GM12891 (cell line): ENCODE data around the gene SENP8.
A peak's percentile ranks its signal among the peaks of the same experiment; 100 is the strongest.

Experiments
- DNase-seq: peaks from one replicate; pipeline ENCODE4 v3.0.0; 2011; ENCODE audit warnings: low spot score; ENCODE audit not compliant: insufficient read length
- FAIRE-seq: peaks from 2 replicates; lab custom pipeline; 2011; peaks lifted over from hg19 to GRCh38; lab: Jason Lieb, UNC
- PAX5 ChIP-seq: IDR thresholded peaks from 2 replicates; pipeline ENCODE4 v1.6.1; 2011; ENCODE audit warnings: low read length, moderate library complexity, mild to moderate bottlenecking; ENCODE audit not compliant: insufficient read depth, severe bottlenecking
- POLR2A ChIP-seq: IDR thresholded peaks from 2 replicates; pipeline ENCODE4 v1.6.1; 2011; ENCODE audit warnings: low read depth, low read length, control low read depth
- POLR2AphosphoS5 ChIP-seq: IDR thresholded peaks from 2 replicates; pipeline ENCODE4 v1.6.1; 2011; ENCODE audit warnings: low read depth, low read length, control low read depth
- POU2F2 ChIP-seq: IDR thresholded peaks from 2 replicates; pipeline ENCODE4 v1.6.1; 2011; ENCODE audit warnings: low read depth, mild to moderate bottlenecking, control low read depth, low read length, moderate library complexity
- SPI1 ChIP-seq: IDR thresholded peaks from 2 replicates; pipeline ENCODE4 v1.6.1; 2011; ENCODE audit warnings: low read depth, low read length, control low read depth
- TAF1 ChIP-seq: IDR thresholded peaks from 2 replicates; pipeline ENCODE4 v1.6.1; 2011; ENCODE audit warnings: low read depth, low read length, control low read depth

Gene SENP8

DNA sequence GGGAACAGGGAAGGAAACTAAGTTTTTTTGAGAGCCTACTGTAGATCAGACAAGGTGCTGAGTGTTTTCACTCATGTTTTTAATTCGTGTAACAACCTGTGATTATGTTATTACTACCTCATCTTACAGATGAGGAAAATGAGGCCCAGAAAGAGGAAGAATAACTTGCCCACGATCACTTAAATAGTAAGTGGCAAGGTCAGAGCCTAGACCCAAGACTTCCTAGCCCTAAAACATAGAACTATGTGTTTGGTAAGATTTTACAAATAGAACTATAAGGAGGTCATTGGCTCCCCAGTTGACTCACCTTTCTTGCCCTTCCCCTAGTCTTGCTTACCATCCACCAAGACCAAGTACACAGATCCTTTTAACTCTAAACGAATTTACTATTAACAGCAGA lies 13.7 kb downstream of the SENP8 start:
- DNase-seq (no peak), FAIRE-seq (peak; percentile 35)
- TF ChIP-seq PAX5 = no peak
- no peak for TF ChIP-seq POU2F2
- TF ChIP-seq POLR2A = no peak
- no peak for TF ChIP-seq POLR2AphosphoS5
- no peak for TF ChIP-seq TAF1
- TF ChIP-seq SPI1 = no peak

- no peak for TF ChIP-seq PAX5
- no peak for TF ChIP-seq POLR2A
- no peak for TF ChIP-seq POLR2AphosphoS5
- TF ChIP-seq TAF1 = no peak
- no peak for TF ChIP-seq SPI1
- DNase-seq (no peak), FAIRE-seq (no peak)
These were observed 15.0 kb downstream of the SENP8 start for GRCh38 chr15:72133211-72133610.

- TF ChIP-seq PAX5 = no peak
- TF ChIP-seq POU2F2 = no peak
- TF ChIP-seq SPI1 = no peak
- TF ChIP-seq POLR2AphosphoS5 = no peak
- no peak for TF ChIP-seq TAF1
- TF ChIP-seq POLR2A = no peak
- DNase-seq (no peak), FAIRE-seq (no peak)
These were observed 17.5 kb downstream of the SENP8 start for GRCh38 chr15:72135719-72136118.

DNA sequence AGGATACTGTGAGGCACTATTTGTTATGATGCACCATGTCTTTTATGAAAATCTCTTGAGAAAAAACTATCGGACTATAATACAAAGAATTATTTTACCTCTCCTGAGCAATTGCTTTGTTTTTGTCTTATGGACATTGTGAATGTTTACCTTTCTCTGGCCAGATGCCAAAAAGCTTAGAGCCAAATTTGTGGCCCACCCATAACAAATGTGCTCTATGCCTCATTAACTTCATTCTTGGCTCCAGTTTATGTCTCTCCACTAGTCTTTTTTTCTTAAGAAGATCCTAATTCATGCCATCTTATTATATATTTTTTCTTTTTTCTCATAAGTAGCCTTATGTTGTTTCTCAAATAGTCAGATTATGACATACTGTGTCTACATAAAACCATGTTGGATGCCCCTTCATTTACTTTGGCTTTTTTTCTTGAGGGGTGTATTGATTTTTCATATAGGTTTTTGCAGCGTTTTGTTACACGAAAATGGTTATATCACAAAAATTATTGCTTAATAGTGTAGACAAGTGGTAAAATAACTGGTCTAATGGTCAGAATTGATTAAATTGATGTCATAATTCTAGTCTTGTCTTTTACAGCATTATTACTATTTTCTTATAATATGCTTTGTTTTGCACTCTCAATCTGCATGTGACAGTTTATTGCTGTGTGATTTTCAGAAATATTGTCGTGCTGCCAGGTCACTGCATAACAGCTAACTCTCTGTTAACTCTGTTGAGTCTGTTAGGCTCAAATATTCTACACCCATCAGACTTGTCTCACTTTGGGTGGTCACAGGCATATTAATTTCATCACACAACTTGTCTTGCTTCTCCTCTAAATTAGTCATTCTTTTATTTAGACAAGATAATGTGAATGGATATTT lies 18.2 kb downstream of the SENP8 start:
- DNase-seq = no peak
- TF ChIP-seq SPI1 (no peak), PAX5 (no peak), POLR2AphosphoS5 (no peak), TAF1 (no peak), POLR2A (no peak), POU2F2 (no peak)
- no peak for FAIRE-seq

- TF ChIP-seq SPI1 (no peak), TAF1 (no peak), POU2F2 (no peak), POLR2A (no peak), POLR2AphosphoS5 (no peak), PAX5 (no peak)
- FAIRE-seq (peak; percentile 68), DNase-seq (no peak)
These were observed 21.5 kb downstream of the SENP8 start for GRCh38 chr15:72139667-72140066.

DNA sequence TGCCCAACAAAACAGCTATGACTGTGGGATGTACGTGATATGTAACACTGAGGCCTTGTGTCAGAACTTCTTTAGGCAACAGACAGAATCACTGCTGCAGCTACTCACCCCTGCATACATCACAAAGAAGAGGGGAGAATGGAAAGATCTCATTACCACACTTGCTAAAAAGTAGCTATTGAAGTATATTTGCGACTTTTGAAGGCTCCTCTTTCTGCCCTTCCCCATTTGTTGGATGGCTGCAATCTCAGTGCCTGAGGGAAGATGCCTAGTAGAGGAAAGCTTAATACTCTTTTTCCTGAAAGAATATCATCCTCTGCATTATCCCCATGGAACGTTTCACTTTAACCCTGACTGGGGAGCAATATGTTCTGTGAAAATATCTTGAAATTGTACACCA lies 21.9 kb downstream of the SENP8 start:
- TF ChIP-seq POLR2A = no peak
- TF ChIP-seq POLR2AphosphoS5 = no peak
- TF ChIP-seq SPI1 = no peak
- no peak for TF ChIP-seq PAX5
- no peak for TF ChIP-seq TAF1
- no peak for TF ChIP-seq POU2F2
- no peak for FAIRE-seq

DNA sequence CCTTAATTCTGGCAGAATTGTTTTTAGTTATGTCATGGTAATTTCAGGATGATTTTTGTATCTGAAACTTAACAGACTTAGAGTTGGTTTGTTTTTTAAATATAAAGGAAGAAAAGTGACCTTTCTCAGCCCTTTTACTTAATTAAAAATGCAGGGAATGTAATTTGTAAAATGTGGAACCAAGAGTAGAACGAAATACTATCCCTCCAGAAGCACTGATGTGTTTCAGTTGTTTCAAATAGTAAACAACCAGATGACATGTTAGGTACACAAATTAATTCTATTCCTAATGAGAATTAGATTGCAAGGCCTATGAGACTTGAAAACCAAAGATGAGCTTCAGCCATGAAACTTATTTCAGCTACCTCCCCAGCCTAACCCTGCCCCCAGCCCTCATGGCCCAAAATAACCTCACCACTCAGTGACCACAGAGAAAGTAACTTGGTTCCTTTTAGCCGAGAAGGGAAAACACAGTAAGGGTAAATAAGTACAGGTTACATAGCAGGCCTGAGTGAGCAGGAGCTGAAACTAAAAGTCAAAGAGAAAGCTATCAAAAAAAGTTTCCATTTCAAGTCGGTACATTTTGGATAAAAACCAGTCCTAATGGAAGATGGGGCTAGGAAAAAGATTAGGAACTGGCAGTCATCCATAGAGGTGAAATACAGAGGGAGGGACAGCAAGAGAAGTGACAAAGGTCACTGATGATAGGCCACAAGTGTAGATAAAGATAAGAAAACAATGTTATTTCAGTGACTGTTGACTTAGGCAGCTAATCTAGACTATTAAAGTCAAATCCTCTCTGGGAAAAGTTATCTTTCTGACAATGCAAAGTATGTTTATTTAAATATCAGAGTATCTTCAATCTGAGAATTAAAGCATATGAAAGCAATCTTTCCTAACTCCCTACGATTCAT lies 23.2 kb downstream of the SENP8 start:
- TF ChIP-seq SPI1 (peak; percentile 12; the same call in 1 of the 2 replicates), POLR2AphosphoS5 (no peak), POU2F2 (peak; percentile 85; the same call in 1 of the 2 replicates)
- DNase-seq (peak; percentile 68), FAIRE-seq (peak; percentile 93)

More for the DNA sequence above, 21.9 kb downstream of the SENP8 start:
- DNase-seq = no peak

DNA sequence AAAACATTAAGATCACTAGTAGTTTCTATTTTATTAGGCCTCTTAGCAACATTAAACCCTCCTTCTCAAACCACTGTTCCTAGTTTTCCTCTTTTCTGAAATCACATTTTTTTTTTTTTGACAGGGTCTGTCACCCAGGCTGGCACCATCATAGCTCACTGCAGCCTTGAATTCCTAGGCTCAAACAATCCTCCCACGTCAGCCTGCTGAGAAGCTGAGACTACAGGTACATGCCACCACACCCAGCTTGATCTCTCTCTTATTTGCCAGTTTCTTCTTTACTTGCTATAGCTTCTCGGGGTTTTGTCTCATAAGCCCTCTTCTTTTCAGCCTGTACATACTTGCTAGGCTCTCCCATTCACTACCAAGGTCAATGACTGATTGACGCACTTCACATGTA lies 28.0 kb downstream of the SENP8 start:
- DNase-seq = no peak
- no peak for TF ChIP-seq POU2F2
- TF ChIP-seq POLR2A = no peak
- TF ChIP-seq SPI1 = no peak
- no peak for TF ChIP-seq TAF1
- TF ChIP-seq POLR2AphosphoS5 = no peak
- no peak for TF ChIP-seq PAX5
- no peak for FAIRE-seq

DNA sequence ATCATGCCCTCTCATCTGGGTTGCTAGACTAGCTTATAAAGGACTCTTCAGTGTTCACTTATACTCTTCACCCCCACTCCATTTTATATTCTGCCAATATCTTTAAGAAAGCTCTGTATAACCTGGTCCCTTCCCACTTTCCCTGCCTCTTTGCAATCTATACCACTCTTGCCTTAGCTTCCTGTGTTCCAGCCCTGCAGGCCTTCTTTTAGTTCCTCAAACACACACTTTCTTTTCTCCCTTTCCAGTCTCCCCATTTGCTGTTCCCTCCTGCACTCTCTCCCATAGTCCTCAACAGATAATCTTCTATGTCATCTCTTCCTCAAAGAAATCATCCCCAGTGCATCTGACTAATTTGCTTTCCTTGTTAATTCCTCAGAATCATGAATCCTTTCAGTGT lies 28.7 kb downstream of the SENP8 start:
- FAIRE-seq (no peak), DNase-seq (no peak)
- TF ChIP-seq TAF1 (no peak), SPI1 (no peak), PAX5 (no peak), POLR2A (no peak)
